HL-60 (cell line): ENCODE measurements around the gene ODAPH.
A peak's percentile ranks its signal among the peaks of the same experiment; 100 is the strongest.

Source experiments
- DNase-seq, 2 experiments: peaks; one replicate each; pipeline ENCODE4 v3.0.0-alpha.2; 2010 to 2020; ENCODE audit warnings: low read depth in 1 of 2, low spot score in 1 of 2
- H3K27ac ChIP-seq: fragments of 250-450 bp; sonication (Bioruptor Pico); replicated peaks from 2 replicates; pipeline ENCODE4 v1.5.1; 2020; ENCODE audit warnings: mild to moderate bottlenecking, moderate library complexity
- H3K27me3 ChIP-seq: fragments of 250-450 bp; sonication (Bioruptor Pico); 2 replicates; pipeline ENCODE4 v1.5.1; 2021; ENCODE audit warnings: mild to moderate bottlenecking, moderate library complexity; ENCODE audit not compliant: insufficient read depth, poor library complexity, severe bottlenecking
- H3K4me3 ChIP-seq: replicated peaks from 2 replicates; pipeline ENCODE4 v1.5.1; 2011; ENCODE audit warnings: mild to moderate bottlenecking, control low read depth, low read length; ENCODE audit not compliant: insufficient read depth
- CTCF ChIP-seq: IDR thresholded peaks from one replicate; pipeline ENCODE4 v1.5.1; 2011; ENCODE audit warnings: low read length, control low read depth, inconsistent platforms; ENCODE audit not compliant: insufficient read depth
- GABPA ChIP-seq: IDR thresholded peaks from 2 replicates; pipeline ENCODE4 v1.6.1; 2012; ENCODE audit warnings: low read depth
- POLR2AphosphoS5 ChIP-seq: IDR thresholded peaks from 2 replicates; pipeline ENCODE4 v1.6.1; 2012; ENCODE audit warnings: low read depth
- REST ChIP-seq: IDR thresholded peaks from 2 replicates; pipeline ENCODE4 v1.6.1; 2012; ENCODE audit warnings: low read depth; ENCODE audit not compliant: insufficient replicate concordance
- SPI1 ChIP-seq: IDR thresholded peaks from 2 replicates; pipeline ENCODE4 v1.6.1; 2012; ENCODE audit warnings: low read depth, mild to moderate bottlenecking, borderline replicate concordance

Gene ODAPH

GRCh38 chr4:75567725-75568124, 11.9 kb downstream of the ODAPH start:
- TF ChIP-seq CTCF (no peak), REST (no peak), GABPA (no peak), SPI1 (no peak), POLR2AphosphoS5 (no peak)
- no peak overlapping the region for H3K4me3 ChIP-seq
- no peaks in the 10 kb centered on the region for H3K27me3 ChIP-seq
- peak overlapping the region; percentile 38; the same call in 1 of the 2 replicates for H3K27ac ChIP-seq
- no peak for DNase-seq

GRCh38 chr4:75584067-75584466, 28.2 kb downstream of the ODAPH start:
- TF ChIP-seq REST, result no peak
- TF ChIP-seq POLR2AphosphoS5, result no peak
- TF ChIP-seq SPI1, result no peak
- no peaks in the 10 kb centered on the region for H3K27me3 ChIP-seq
- H3K4me3 ChIP-seq, result no peak overlapping the region
- DNase-seq, result no peak
- H3K27ac ChIP-seq, result no peak overlapping the region

GRCh38 chr4:75593393-75593792, 37.5 kb downstream of the ODAPH start:
- DNase-seq, result no peak
- Histone ChIP-seq H3K27ac (no peak overlapping the region), H3K27me3 (no peaks in the 10 kb centered on the region), H3K4me3 (no peak overlapping the region)
- no peak for TF ChIP-seq POLR2AphosphoS5
- TF ChIP-seq REST, result no peak

GRCh38 chr4:75596061-75596460, 40.2 kb downstream of the ODAPH start:
- H3K27me3 ChIP-seq, result no peaks in the 10 kb centered on the region
- TF ChIP-seq GABPA, result no peak
- TF ChIP-seq POLR2AphosphoS5, result no peak
- no peak overlapping the region for H3K27ac ChIP-seq
- H3K4me3 ChIP-seq, result no peak overlapping the region
- no peak for DNase-seq

- no peak overlapping the region for H3K27ac ChIP-seq
- no peak for TF ChIP-seq REST
- H3K4me3 ChIP-seq, result no peak overlapping the region
- peak in 1 of 2 experiments; percentile 0 for DNase-seq
- no peaks in the 10 kb centered on the region for H3K27me3 ChIP-seq
Measured at GRCh38 chr4:75598390-75598789, 42.5 kb downstream of the ODAPH start.
